Measurements from ENCODE around the gene IQCB1. TPM values are rescaled to one million over a fixed set of nuclear protein-coding genes. Genes with fewer than 3 reads are reported as not detected.
A peak's percentile ranks its signal among the peaks of the same experiment; 100 is the strongest.
"Not testable (repeated sequence)": the region's sequence is repeated elsewhere in the genome, so short reads cannot be mapped to it uniquely, and the experiment has no call there.

Gene IQCB1
- total RNA-seq, 1 donor from 2014 or later = 52.4 TPM

DNA sequence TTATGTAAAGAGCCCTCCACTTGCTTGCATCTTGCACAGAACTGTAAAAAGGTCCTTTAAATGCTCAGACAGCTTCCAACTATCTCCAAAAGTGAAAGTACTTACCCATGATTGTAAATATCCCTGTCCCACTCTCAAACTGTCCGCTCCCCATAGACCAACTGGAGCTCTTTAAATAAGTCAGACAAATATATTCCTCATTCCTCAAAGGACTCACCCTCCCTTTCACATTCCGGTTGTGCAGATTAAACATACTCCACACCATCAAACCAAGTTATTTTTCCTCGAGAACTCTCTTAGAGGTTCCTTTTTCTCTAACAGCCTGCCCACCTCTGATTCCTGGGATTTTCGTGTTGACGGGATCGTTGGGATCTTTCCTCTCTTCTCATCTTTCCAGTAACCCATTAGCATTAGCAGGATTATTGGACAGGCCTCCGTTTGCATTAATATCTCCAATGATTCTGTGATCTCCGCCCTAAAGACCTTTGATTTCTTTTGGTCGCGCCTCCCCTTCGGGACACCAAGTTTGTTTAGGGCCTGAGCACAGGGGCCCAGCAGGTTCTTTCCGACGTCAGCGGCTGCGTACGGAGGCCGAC, 86.1 kb downstream of the IQCB1 start:
- intact Hi-C loops (cut with micrococcal nuclease) = loop anchor here (1.0 to 10.0 kb wide), 10 partner anchors 60 to 1836 kb away; partner anchors contain the start of genes EAF2, FAM162A, HACD2 and HCLS1
- Mint-ChIP-seq H3K27ac (no peak overlapping the region), H3K4me3 (no peak overlapping the region), H3K27me3 (no peaks in the 10 kb centered on the region), H3K36me3 (ENCODE audit: low read depth) (no peaks in the 10 kb centered on the region), H3K4me1 (peaks cover 4% of the 10 kb centered on the region), H3K9me3 (no peaks in the 10 kb centered on the region)
- POLR2A ChIA-PET = interaction anchor here (0.6 to 1.9 kb wide), 14 partner anchors 15 to 932 kb away, joined by 3 to 14 read pairs (median 4); partner anchors contain the start of genes EAF2, HCLS1, IQCB1 and PARP14
- CTCF ChIA-PET = interaction anchor here (1.1 kb wide), 1 partner anchor 241 kb away, joined by 3 read pairs; no protein-coding TSS in a partner anchor
- DNase-seq (no peak), ATAC-seq (ENCODE audit: low read depth) (peak; percentile 5)
- TF ChIP-seq, protein P1, sequence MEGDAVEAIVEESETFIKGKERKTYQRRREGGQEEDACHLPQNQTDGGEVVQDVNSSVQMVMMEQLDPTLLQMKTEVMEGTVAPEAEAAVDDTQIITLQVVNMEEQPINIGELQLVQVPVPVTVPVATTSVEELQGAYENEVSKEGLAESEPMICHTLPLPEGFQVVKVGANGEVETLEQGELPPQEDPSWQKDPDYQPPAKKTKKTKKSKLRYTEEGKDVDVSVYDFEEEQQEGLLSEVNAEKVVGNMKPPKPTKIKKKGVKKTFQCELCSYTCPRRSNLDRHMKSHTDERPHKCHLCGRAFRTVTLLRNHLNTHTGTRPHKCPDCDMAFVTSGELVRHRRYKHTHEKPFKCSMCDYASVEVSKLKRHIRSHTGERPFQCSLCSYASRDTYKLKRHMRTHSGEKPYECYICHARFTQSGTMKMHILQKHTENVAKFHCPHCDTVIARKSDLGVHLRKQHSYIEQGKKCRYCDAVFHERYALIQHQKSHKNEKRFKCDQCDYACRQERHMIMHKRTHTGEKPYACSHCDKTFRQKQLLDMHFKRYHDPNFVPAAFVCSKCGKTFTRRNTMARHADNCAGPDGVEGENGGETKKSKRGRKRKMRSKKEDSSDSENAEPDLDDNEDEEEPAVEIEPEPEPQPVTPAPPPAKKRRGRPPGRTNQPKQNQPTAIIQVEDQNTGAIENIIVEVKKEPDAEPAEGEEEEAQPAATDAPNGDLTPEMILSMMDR (IDR thresholded peaks at IDR 0.05) = no peak

DNA sequence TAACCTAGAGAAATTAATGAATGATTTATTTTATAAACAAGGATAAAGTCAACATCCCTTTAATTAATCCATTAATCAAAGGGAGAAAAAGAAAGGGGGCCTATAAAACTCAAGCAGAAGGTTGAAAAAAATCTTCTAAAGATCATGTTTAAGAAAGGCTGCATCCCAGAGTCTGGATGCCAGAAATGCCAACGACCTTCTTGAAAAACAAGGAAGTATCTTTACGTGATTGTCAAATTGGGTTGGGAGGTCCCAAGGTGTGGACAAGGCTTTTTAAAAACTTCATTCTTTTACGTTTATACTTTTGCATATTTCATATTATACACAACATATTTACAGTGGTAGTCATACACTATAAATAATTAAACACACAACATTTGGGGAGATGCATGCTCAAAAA, 86.9 kb downstream of the IQCB1 start:
- intact Hi-C loops (cut with micrococcal nuclease) = loop anchor here (2.0 to 10.0 kb wide), 7 partner anchors 61 to 1837 kb away; partner anchors contain the start of genes FAM162A, HACD2, KPNA1 and SEC22A
- CTCF ChIA-PET = interaction anchor here (1.1 kb wide), 1 partner anchor 242 kb away, joined by 3 read pairs; no protein-coding TSS in a partner anchor
- DNase-seq (no peak), ATAC-seq (ENCODE audit: low read depth) (no peak)
- Mint-ChIP-seq H3K4me3 (no peak overlapping the region), H3K27me3 (no peaks in the 10 kb centered on the region), H3K36me3 (ENCODE audit: low read depth) (no peaks in the 10 kb centered on the region), H3K9me3 (no peaks in the 10 kb centered on the region), H3K4me1 (peaks cover 4% of the 10 kb centered on the region), H3K27ac (no peak overlapping the region)
- POLR2A ChIA-PET = interaction anchor here (0.6 to 1.1 kb wide), 2 partner anchors 87 to 201 kb away, joined by 3 to 4 read pairs; partner anchors contain the start of genes EAF2 and IQCB1
- TF ChIP-seq, protein P1 (IDR thresholded peaks at IDR 0.05) = no peak

DNA sequence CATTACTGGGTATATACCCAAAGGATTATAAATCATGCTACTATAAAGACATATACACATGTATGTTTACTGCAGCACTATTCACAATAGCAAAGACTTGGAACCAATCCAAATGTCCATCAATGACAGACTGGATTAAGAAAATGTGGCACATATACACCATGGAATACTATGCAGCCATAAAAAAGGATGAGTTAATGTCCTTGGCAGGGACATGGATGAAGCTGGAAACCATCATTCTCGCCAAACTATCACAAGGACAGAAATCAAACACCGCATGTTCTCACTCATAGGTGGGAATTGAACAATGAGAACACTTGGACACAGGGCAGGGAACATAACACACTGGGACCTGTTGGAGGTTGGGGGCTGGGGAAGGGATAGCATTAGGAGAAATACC, 91.8 kb downstream of the IQCB1 start:
- ATAC-seq (ENCODE audit: low read depth); H3K27me3 Mint-ChIP-seq; DNase-seq; POLR2A ChIA-PET; H3K9me3 Mint-ChIP-seq; H3K27ac Mint-ChIP-seq; H3K4me3 Mint-ChIP-seq; CTCF ChIA-PET: not testable (repeated sequence)
- Mint-ChIP-seq H3K36me3 (ENCODE audit: low read depth) (peaks cover 22% of the 10 kb centered on the region), H3K4me1 (peaks cover 17% of the 10 kb centered on the region)
- intact Hi-C loops (cut with micrococcal nuclease) = loop anchor here (10.0 kb wide), 2 partner anchors 672 to 1842 kb away; partner anchors contain the start of genes HACD2 and WDR5B

DNA sequence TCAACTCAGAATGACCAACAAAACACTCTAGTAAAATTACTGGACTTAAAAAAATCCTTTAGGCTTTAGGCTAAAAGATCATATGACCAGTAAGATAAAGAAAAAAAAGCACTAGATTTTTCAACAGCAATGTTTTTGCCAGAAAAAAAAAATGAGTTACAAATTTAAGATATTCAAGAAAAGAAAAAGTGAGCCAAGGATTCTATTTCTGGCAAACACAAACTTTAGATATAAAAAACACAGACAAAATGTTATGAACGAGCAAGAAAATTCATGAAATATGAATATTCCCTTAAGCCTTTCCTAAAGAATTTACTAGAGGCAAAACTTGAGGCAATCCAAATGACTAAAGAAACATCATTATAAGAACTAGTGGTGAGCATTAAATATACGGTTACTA, 94.0 kb downstream of the IQCB1 start:
- ATAC-seq (ENCODE audit: low read depth) = no peak
- CTCF ChIA-PET = no interaction called here
- H3K27me3 Mint-ChIP-seq = no peaks in the 10 kb centered on the region
- H3K36me3 Mint-ChIP-seq (ENCODE audit: low read depth) = peaks cover 29% of the 10 kb centered on the region
- POLR2A ChIA-PET = no interaction called here
- peaks cover 30% of the 10 kb centered on the region for H3K4me1 Mint-ChIP-seq
- intact Hi-C loops (cut with micrococcal nuclease) = loop anchor here (10.0 kb wide), 2 partner anchors 674 to 1844 kb away; partner anchors contain the start of genes HACD2 and WDR5B
- H3K27ac Mint-ChIP-seq = no peak overlapping the region
- H3K9me3 Mint-ChIP-seq = peaks cover 2% of the 10 kb centered on the region
- DNase-seq = no peak
- TF ChIP-seq, protein P1 (IDR thresholded peaks at IDR 0.05) = no peak
- no peak overlapping the region for H3K4me3 Mint-ChIP-seq

DNA sequence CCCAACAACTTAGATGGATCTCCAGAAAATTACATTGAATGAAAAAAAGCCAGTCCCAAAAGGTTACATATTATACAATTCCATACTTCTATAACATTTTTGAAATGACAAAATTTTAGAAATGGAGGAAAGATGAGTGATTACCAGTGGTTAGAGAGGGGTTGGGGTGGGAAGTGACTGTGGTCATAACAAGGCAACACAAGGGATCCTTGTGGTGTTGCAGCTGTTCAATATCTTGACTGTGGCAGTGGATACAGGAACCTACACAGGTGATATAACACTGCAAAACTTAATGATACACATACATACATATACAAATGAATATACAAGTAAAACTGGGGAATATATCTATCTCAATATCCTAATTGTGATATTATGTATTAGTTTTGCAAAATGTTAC, 95.0 kb downstream of the IQCB1 start:
- Mint-ChIP-seq H3K4me1 (peaks cover 33% of the 10 kb centered on the region), H3K9me3 (peaks cover 2% of the 10 kb centered on the region), H3K27ac (no peak overlapping the region), H3K4me3 (no peak overlapping the region), H3K27me3 (no peaks in the 10 kb centered on the region), H3K36me3 (ENCODE audit: low read depth) (peaks cover 29% of the 10 kb centered on the region)
- ChIA-PET POLR2A (no interaction called here), CTCF (no interaction called here)
- ATAC-seq (ENCODE audit: low read depth) = no peak
- TF ChIP-seq, protein P1 (IDR thresholded peaks at IDR 0.05) = no peak
- no peak for DNase-seq
- intact Hi-C loops (cut with micrococcal nuclease) = loop anchor here (10.0 kb wide), 2 partner anchors 675 to 1845 kb away; partner anchors contain the start of genes HACD2 and WDR5B

All from activated B cell treated with CpG ODN at 0.5 μM for 24 hours (primary cell).